HCT116 (cell line): Measurements from ENCODE around the gene GNPTG. TPM values are rescaled to one million over a fixed set of nuclear protein-coding genes. Genes with fewer than 3 reads are reported as not detected.
A peak's percentile ranks its signal among the peaks of the same experiment; 100 is the strongest.

Experiments
- ATAC-seq: fragments of 200-7000 bp; cut with Tn5 transposase; 2 replicates; pipeline ENCODE4 v1.9.1; 2020; ENCODE audit warnings: mild to moderate bottlenecking, moderate library complexity
- BruUV-seq: library from RNA; stranded (reverse); fragments of 400-500 nt; replicated peaks from 2 replicates; lab custom pipeline; 2021; lab: Mats Ljungman, UMichigan
- CTCF ChIA-PET: fragments of 300-600 bp; sonication (Branson Sonifier 250); formaldehyde crosslinking; loops from one replicate; lab custom pipeline; 2021; ENCODE audit warnings: antibody characterized with exemption; lab: Charles Lee
- POLR2A ChIA-PET: fragments of 300-600, 350-600 bp; sonication (Branson Sonifier 250); formaldehyde crosslinking; loops from one replicate; lab custom pipeline; 2021; ENCODE audit warnings: antibody characterized with exemption; lab: Charles Lee
- RAD21 ChIA-PET, 2 experiments: fragments of 300-600 bp; sonication (Branson Sonifier 250); formaldehyde crosslinking; loops; one replicate each; lab custom pipeline; 2023; ENCODE audit warnings: low total read pairs in 2 of 2; ENCODE audit not compliant: uncharacterized antibody in 2 of 2, unreplicated experiment in 2 of 2, low non-redundant PET in 1 of 2; lab: Charles Lee
- DNase-seq: peaks from one replicate; pipeline ENCODE4 v3.0.0-alpha.2; 2010; ENCODE audit warnings: low read depth, low spot score
- H2AFZ ChIP-seq: fragments of 200-600 bp; shearing (Covaris generic), sonication (generic); 2 replicates; pipeline ENCODE4 v1.6.1; 2017; ENCODE audit warnings: low read depth, mixed run types, mixed read lengths, antibody characterized with exemption, low read length; ENCODE audit not compliant: poor library complexity, severe bottlenecking
- H3K27ac ChIP-seq: 2 replicates; pipeline ENCODE4 v1.5.1; 2012; ENCODE audit warnings: low read depth, low read length
- H3K27me3 ChIP-seq: fragments of 200-600 bp; sonication (generic); 2 replicates; pipeline ENCODE4 v1.6.1; 2016; ENCODE audit warnings: mixed run types, low read length, mixed read lengths; ENCODE audit not compliant: insufficient read depth
- H3K36me3 ChIP-seq, 2 experiments: fragments of 200-500 bp in 1 of 2; fragments of 200-600 bp in 1 of 2; sonication (Bioruptor generic) in 1 of 2; sonication (generic) in 1 of 2; 2 replicates each; pipeline versions ENCODE4 v1.5.1 to v1.6.1; 2014 to 2016; ENCODE audit warnings: low read length in 2 of 2, inconsistent platforms in 1 of 2, mixed read lengths in 1 of 2, mixed run types in 1 of 2; ENCODE audit not compliant: insufficient read depth in 2 of 2, control insufficient read depth in 1 of 2
- H3K4me1 ChIP-seq, 2 experiments: fragments of 200-600 bp in 1 of 2; sonication (generic) in 1 of 2; 2 replicates each; pipeline versions ENCODE4 v1.5.1 to v1.6.1; 2012 to 2017; ENCODE audit warnings: low read length in 2 of 2, inconsistent platforms in 1 of 2, mild to moderate bottlenecking in 1 of 2, mixed read lengths in 1 of 2, mixed run types in 1 of 2, moderate library complexity in 1 of 2; ENCODE audit not compliant: insufficient read depth in 2 of 2, control insufficient read depth in 1 of 2
- H3K4me2 ChIP-seq: fragments of 200-600 bp; sonication (generic); 2 replicates; pipeline ENCODE4 v1.6.1; 2017; ENCODE audit warnings: mixed run types, low read length, mixed read lengths
- H3K4me3 ChIP-seq, 2 experiments: fragments of 200-600 bp in 1 of 2; sonication (generic) in 1 of 2; replicated peaks in 1 of 2; 2 replicates each; pipeline ENCODE4 v1.5.1; 2011 to 2016; ENCODE audit warnings: low read length in 2 of 2, control low read depth in 1 of 2, low read depth in 1 of 2, mild to moderate bottlenecking in 1 of 2, mixed read lengths in 1 of 2, mixed run types in 1 of 2
- H3K79me2 ChIP-seq: fragments of 200-600 bp; sonication (generic); 2 replicates; pipeline ENCODE4 v1.6.1; 2017; ENCODE audit warnings: mild to moderate bottlenecking, mixed run types, low read length, moderate library complexity, mixed read lengths; ENCODE audit not compliant: insufficient read depth
- H3K9ac ChIP-seq: fragments of 200-600 bp; sonication (generic); 2 replicates; pipeline ENCODE4 v1.6.1; 2016; ENCODE audit warnings: low read length, mixed read lengths
- H3K9me2 ChIP-seq: fragments of 200-600 bp; sonication (generic), shearing (Covaris generic); 2 replicates; pipeline ENCODE4 v1.6.1; 2017; ENCODE audit warnings: mixed run types, mild to moderate bottlenecking, moderate library complexity; ENCODE audit not compliant: insufficient read depth
- H3K9me3 ChIP-seq, 2 experiments: fragments of 200-500 bp in 1 of 2; fragments of 200-600 bp in 1 of 2; sonication (Bioruptor generic) in 1 of 2; sonication (generic) in 1 of 2; 2 replicates each; pipeline ENCODE4 v1.6.1; 2014 to 2017; ENCODE audit warnings: low read length in 2 of 2, mixed read lengths in 2 of 2, inconsistent platforms in 1 of 2, low read depth in 1 of 2, mild to moderate bottlenecking in 1 of 2, mixed run types in 1 of 2, moderate library complexity in 1 of 2; ENCODE audit not compliant: control insufficient read depth in 1 of 2, insufficient read depth in 1 of 2
- H4K20me1 ChIP-seq: fragments of 200-600 bp; sonication (generic), shearing (Covaris generic); 2 replicates; pipeline ENCODE4 v1.6.1; 2017; ENCODE audit warnings: mixed run types, mild to moderate bottlenecking, moderate library complexity; ENCODE audit not compliant: insufficient read depth
- ATF3 ChIP-seq: IDR thresholded peaks from 2 replicates; pipeline ENCODE4 v1.6.1; 2012
- CBX3 ChIP-seq: IDR thresholded peaks from 2 replicates; pipeline ENCODE4 v1.6.1; 2012; ENCODE audit warnings: low read depth
- CEBPB ChIP-seq: IDR thresholded peaks from 2 replicates; pipeline ENCODE4 v1.6.1; 2012; ENCODE audit warnings: low read depth
- CTCF ChIP-seq, 3 experiments: fragments of 200-600 bp in 1 of 3; sonication (generic) in 1 of 3; IDR thresholded peaks in 2 of 3; conservative IDR thresholded peaks in 1 of 3; 2 replicates each; pipeline ENCODE4 v1.5.1; 2012 to 2017; ENCODE audit warnings: low read depth in 2 of 3, low read length in 2 of 3, antibody characterized with exemption in 1 of 3, borderline replicate concordance in 1 of 3, control low read depth in 1 of 3, mild to moderate bottlenecking in 1 of 3, mixed read lengths in 1 of 3, mixed run types in 1 of 3, moderate library complexity in 1 of 3; ENCODE audit not compliant: insufficient read depth in 1 of 3
- ELF1 ChIP-seq: IDR thresholded peaks from 2 replicates; pipeline ENCODE4 v1.6.1; 2012; ENCODE audit warnings: low read depth, borderline replicate concordance
- EZH2phosphoT487 ChIP-seq: fragments of 200-600 bp; IDR thresholded peaks from 2 replicates; pipeline ENCODE4 v1.6.1; 2018; ENCODE audit warnings: antibody characterized with exemption, borderline replicate concordance
- FOSL1 ChIP-seq: IDR thresholded peaks from 2 replicates; pipeline ENCODE4 v1.6.1; 2012; ENCODE audit warnings: low read depth
- MAX ChIP-seq: IDR thresholded peaks from 2 replicates; pipeline ENCODE4 v1.6.1; 2012
- POLR2AphosphoS5 ChIP-seq: IDR thresholded peaks from 2 replicates; pipeline ENCODE4 v1.6.1; 2011; ENCODE audit warnings: mild to moderate bottlenecking, low read depth, low read length, moderate library complexity
- REST ChIP-seq: IDR thresholded peaks from 2 replicates; pipeline ENCODE4 v1.6.1; 2012; ENCODE audit warnings: low read depth
- SIN3A ChIP-seq: IDR thresholded peaks from 2 replicates; pipeline ENCODE4 v1.6.1; 2012; ENCODE audit warnings: low read depth
- SP1 ChIP-seq: IDR thresholded peaks from 2 replicates; pipeline ENCODE4 v1.6.1; 2012; ENCODE audit warnings: low read depth
- SRF ChIP-seq: IDR thresholded peaks from 2 replicates; pipeline ENCODE4 v1.6.1; 2012; ENCODE audit warnings: low read depth
- TCF7L2 ChIP-seq: IDR thresholded peaks from 2 replicates; pipeline ENCODE4 v1.7.0; 2011; ENCODE audit warnings: borderline replicate concordance, inconsistent platforms; ENCODE audit not compliant: insufficient read depth, insufficient read length; ENCODE audit errors: extremely low read depth
- ZNF274 ChIP-seq: fragments of 200-500 bp; sonication (Bioruptor generic); IDR thresholded peaks from 2 replicates; pipeline ENCODE4 v1.6.1; 2014; ENCODE audit warnings: mild to moderate bottlenecking, low read depth, low read length, inconsistent platforms
- intact Hi-C: fragments of 100-400 bp; cut with micrococcal nuclease; formaldehyde crosslinking; loops from 2 replicates; pipeline ENCODE4 v1.10.0; 2022
- total RNA-seq: library from RNA; stranded (reverse); gene quantifications from one replicate; pipeline ENCODE4 v1.2.1, GENCODE V29; 2021; ENCODE audit not compliant: unreplicated experiment

The GNPTG gene
- total RNA-seq, 1 experiment from 2014 or later = 35.2 TPM

GRCh38 chr16:1362807-1363206 is 11.1 kb downstream of the GNPTG start:
- Histone ChIP-seq H3K9me3 (no peaks in the 10 kb centered on the region), H3K4me3 (no peak overlapping the region), H4K20me1 (peaks cover 3% of the 10 kb centered on the region; the same call in 1 of the 2 replicates), H3K9me2 (no peaks in the 10 kb centered on the region), H3K36me3 (peaks cover 29 to 42% of the 10 kb centered on the region in 2 experiments), H3K27ac (no peak overlapping the region), H3K4me1 (peaks cover 11 to 22% of the 10 kb centered on the region in 2 experiments), H3K9ac (no peak overlapping the region), H2AFZ (no peak overlapping the region), H3K79me2 (peaks cover 55% of the 10 kb centered on the region), H3K27me3 (no peaks in the 10 kb centered on the region), H3K4me2 (no peak overlapping the region)
- TF ChIP-seq SRF (no peak), REST (no peak), FOSL1 (no peak), POLR2AphosphoS5 (no peak), MAX (no peak), ZNF274 (no peak), ELF1 (no peak), TCF7L2 (no peak), CEBPB (no peak), CTCF (IDR thresholded peaks at IDR 0.05 in 2 of 3, conservative IDR thresholded peaks at IDR 0.05 in 1 of 3; ENCODE audit: borderline replicate concordance in 1 of 3, insufficient read depth in 1 of 3, low read depth in 2 of 3, low read length in 2 of 3) (no peak), CBX3 (no peak), EZH2phosphoT487 (no peak), SP1 (no peak), ATF3 (no peak), SIN3A (no peak)
- POLR2A ChIA-PET = no interaction called here
- RAD21 ChIA-PET = interaction anchor here in 1 of 2 experiments (0.9 kb wide), 1 partner anchor 17 kb away, joined by 3 read pairs; no protein-coding TSS in a partner anchor
- intact Hi-C loops = loop anchor here (10.0 kb wide), 1 partner anchor 52 kb away; the partner anchor contains the start of gene UNKL
- TSS peak; percentile 58 for BruUV-seq
- ATAC-seq = no peak
- CTCF ChIA-PET = interaction anchor here (0.9 to 1.6 kb wide), 9 partner anchors 16 to 361 kb away, joined by 3 to 5 read pairs (median 3); partner anchors contain the start of genes CRAMP1, IFT140 and UQCC4
- no peak for DNase-seq
